ENCODE measurements around the gene GALNT2. TPM values are rescaled to one million over a fixed set of nuclear protein-coding genes. Genes with fewer than 3 reads are reported as not detected.

GALNT2 gene
- total RNA-seq (2014; rRNA removed; shearing (Covaris generic)), result 36.7 and 42.8 TPM in 2 replicates

DNA sequence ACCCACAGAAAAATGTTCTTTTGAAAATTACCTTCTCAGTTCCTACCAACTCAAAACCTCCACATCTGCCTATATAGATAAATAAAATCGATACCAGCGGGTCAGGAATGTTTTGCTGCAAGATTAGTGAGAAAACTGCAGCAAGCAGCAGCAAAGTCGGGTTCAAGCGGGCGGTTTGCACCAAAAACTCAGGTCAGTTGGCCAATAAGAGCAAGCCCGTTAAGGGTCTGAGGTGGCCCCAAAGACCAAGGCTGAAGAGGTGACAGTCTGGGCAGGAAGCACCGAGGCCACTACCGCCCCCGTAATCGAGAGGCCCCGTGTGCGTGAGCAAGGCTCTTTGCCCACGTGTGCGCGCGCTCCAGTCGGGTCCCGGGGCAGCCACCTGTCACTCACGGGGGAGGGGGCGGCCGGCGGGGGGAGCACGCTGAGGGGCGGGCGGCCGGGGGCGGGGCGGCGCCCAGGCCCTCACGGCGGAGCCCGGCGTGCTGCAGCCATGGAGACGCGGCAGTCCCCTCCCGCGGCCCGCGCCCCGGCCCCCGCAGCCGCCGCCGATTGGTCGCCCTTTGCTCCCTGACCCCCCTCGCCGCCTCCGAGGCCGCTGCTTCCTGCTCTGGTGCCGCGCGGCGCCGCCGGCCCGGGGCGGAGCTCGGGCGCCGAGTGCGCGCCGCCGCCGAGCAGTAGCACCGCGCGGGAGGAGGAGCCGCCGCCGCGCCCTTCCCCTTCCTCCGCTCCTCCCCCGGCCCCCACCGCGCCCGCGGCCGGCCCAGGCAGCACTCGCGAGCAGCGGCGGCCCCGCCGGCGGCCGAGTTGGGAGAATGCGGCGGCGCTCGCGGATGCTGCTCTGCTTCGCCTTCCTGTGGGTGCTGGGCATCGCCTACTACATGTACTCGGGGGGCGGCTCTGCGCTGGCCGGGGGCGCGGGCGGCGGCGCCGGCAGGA is at the start of gene GALNT2:
Gene GALNT2 (plus strand): TSS at position 773 of the 939 bp plus-strand sequence. CDS start 43 bp downstream, at position 816.
- in situ Hi-C loops (cut with HindIII; ENCODE audit: low sequenced_read_pairs), result no loop called here
- peak; percentile 84 for DNase-seq (ENCODE audit: low spot score)

GRCh38 chr1:230020451-230020850 is 46.6 kb upstream of the GALNT2 start:
- in situ Hi-C loops (cut with HindIII; ENCODE audit: low sequenced_read_pairs), result no loop called here

DNA sequence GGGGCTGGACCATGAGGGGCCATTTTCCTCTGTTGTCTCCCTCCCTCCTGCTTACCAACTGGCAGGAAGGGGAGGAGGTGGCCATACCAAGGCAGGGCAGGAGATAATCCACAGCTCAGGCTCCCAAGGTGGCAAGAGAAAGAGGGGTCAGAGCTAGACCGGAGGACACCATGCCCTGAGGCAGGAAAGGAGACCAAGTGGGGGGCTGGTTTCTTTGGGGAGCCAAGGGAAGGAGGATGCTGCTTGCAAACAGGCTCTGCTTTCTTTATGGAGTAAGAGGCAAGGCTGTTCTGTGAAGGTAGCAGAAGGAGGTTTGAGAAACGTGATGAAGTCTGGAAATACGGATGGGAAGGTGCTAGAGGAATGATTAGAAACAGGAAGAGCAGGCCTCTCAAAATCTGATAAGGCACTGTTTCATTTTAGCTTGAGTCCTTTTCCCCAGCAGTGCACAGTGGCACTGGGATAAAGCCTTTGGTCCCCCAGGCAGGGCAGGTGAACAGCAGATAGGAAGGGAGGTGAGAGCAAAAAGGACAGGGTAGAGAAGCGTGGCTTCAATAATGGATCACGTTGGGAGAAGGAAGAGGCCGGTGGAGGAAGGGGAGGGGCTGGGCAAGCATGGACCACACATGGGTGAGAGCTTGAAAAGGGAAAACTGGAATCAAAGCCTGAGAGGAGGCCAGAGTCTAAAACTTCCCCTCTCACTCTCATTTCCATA is 44.2 kb upstream of the GALNT2 start:
- no peak for DNase-seq (ENCODE audit: low spot score)
- in situ Hi-C loops (cut with HindIII; ENCODE audit: low sequenced_read_pairs), result no loop called here

More at GRCh38 chr1:230020451-230020850, 46.6 kb upstream of the GALNT2 start:
- DNase-seq (ENCODE audit: low spot score), result no peak

GRCh38 chr1:230025686-230026085 is 41.4 kb upstream of the GALNT2 start:
- in situ Hi-C loops (cut with HindIII; ENCODE audit: low sequenced_read_pairs), result no loop called here
- no peak for DNase-seq (ENCODE audit: low spot score)

DNA sequence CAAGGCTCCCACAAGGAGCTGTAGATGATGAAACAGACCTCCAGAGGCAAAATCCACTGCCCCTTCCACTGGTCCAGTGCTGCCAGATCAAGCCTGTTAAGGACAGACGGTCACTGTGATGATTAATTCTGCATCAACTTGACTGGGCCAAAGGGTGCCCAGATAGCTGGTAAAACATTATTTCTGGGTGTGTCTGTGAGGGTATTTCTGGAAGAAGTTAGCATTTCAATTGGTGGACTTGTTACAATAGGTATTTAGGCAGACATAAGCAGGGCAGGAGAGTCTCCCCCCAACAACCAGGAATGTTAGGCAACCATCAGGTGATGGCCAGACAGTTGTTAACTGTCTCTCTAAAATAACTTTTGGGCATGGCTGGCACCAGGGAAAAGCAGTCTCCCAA is 40.9 kb upstream of the GALNT2 start:
- no peak for DNase-seq (ENCODE audit: low spot score)
- in situ Hi-C loops (cut with HindIII; ENCODE audit: low sequenced_read_pairs), result no loop called here

- DNase-seq (ENCODE audit: low spot score), result no peak
- in situ Hi-C loops (cut with HindIII; ENCODE audit: low sequenced_read_pairs), result no loop called here
These were observed 40.5 kb upstream of the GALNT2 start for GRCh38 chr1:230026572-230026971.

- DNase-seq (ENCODE audit: low spot score), result no peak
- in situ Hi-C loops (cut with HindIII; ENCODE audit: low sequenced_read_pairs), result no loop called here
These were observed 38.3 kb upstream of the GALNT2 start for GRCh38 chr1:230028602-230029223.

DNA sequence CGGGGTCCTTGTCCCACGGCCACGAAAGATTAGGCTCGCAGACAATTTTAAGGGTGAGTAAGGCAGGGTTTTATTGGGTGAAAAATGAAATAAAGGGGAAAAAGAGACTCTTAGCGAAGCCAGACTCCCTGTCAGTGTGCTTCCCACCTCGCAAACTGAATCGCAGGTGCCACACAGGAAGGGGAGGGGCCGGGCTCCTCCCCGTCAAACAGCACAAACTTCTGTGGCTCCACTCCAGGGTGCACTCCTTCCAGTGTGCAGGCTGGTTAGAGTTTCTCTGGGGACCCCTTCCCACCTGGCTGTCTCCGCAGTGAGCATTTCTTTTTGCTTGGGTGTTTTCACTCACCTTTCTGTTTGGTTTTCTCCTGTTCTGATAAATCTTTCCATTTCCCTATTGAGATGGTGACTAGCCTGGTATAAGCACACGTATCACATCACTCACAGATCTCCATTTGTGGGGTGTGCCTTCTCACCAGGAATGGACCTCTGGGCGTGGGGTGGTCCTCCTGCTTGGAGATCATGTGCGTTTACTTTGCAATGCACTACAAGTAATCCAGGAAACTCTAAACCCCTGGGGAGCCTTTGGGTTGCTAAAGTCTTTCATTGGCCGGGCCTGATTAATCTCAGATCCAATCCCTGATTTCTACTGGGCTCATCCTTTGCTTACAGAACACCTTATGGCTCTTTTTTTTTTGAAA is 37.6 kb upstream of the GALNT2 start:
- no peak for DNase-seq (ENCODE audit: low spot score)
- in situ Hi-C loops (cut with HindIII; ENCODE audit: low sequenced_read_pairs), result no loop called here

GRCh38 chr1:230030122-230030821 is 36.8 kb upstream of the GALNT2 start:
- in situ Hi-C loops (cut with HindIII; ENCODE audit: low sequenced_read_pairs), result no loop called here
- DNase-seq (ENCODE audit: low spot score), result no peak

DNA sequence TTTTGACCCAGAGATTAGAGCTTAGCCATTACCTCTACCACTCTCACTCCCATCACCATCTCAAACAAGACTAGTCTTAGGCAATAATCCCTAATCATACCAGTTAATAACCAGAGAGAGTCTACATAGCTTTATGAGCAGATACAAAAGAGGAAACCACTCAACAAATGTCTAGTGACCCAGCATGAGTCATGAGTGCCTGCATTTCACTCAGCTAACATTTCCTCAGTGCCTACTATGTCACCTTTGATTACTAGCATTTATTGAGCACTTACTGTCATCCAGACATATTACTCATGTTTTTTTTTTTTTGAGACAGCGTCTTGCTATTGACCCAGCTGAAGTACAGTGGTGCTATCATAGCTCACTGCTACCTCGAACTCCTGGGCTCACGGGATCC is 35.9 kb upstream of the GALNT2 start:
- in situ Hi-C loops (cut with HindIII; ENCODE audit: low sequenced_read_pairs), result no loop called here
- DNase-seq (ENCODE audit: low spot score), result no peak

- DNase-seq (ENCODE audit: low spot score), result no peak
- in situ Hi-C loops (cut with HindIII; ENCODE audit: low sequenced_read_pairs), result no loop called here
These were observed 34.3 kb upstream of the GALNT2 start for GRCh38 chr1:230032516-230033281.

- no peak for DNase-seq (ENCODE audit: low spot score)
- in situ Hi-C loops (cut with HindIII; ENCODE audit: low sequenced_read_pairs), result no loop called here
These were observed 29.8 kb upstream of the GALNT2 start for GRCh38 chr1:230037261-230037660.

DNA sequence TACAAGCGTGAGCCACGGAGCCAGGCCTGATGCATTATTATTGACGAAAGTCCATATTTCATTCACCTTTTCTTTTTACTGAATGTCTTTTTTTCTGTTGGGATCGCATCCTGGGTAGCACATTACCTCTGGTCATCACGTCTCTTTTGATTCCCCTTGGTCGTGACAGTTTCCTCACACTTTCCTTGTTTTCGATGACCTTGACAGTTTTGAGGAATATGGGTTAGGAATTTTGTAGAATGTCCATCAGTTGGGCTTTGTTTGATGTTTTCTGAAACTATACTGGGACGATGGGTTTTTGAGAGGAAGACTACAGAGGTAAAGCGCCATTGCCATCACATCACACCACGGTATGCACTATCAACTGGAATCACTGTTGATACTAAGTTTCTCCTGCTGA is 26.6 kb upstream of the GALNT2 start:
- in situ Hi-C loops (cut with HindIII; ENCODE audit: low sequenced_read_pairs), result no loop called here
- no peak for DNase-seq (ENCODE audit: low spot score)

DNA sequence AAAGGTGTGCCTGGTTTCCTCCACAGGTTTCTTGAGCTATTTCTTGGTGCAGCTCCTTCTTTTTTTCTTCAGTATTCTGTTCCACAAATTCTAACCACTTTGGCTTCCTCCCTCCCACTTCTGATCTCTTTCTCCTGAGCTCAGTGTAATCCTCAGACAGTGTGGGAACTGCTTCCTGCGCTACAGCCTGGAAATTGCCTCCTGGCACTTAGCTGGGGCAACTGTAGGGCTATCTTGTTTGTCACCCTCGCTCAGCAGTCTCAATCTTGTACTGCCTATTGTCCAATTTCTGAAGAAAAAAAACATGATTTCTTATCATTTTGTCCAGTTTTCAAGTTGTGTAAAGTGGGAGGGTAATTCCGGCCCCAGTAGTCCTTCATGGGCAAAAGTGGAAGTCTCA is 24.0 kb upstream of the GALNT2 start:
- in situ Hi-C loops (cut with HindIII; ENCODE audit: low sequenced_read_pairs), result no loop called here

DNA sequence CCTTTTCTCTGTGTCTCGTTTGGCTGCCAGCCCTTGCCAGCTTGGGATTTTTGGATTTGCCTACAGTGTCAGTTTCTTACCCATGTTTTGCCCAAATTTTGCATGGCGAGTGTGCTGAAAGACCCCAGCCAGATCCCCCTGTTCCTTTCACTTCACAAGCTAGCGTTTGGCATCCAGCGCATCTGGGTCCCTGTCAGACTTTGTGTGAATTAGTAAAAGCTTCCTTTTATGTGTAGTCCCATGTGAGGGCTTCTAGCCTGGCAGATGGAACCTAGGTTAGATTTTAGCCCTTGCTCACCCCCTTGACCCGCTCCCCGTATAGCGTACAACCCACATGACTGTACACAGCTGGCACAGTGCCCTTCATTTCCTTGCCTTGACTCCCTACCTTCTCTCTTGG is 22.3 kb upstream of the GALNT2 start:
- in situ Hi-C loops (cut with HindIII; ENCODE audit: low sequenced_read_pairs), result no loop called here
- no peak for DNase-seq (ENCODE audit: low spot score)

More for the DNA sequence above, 24.0 kb upstream of the GALNT2 start:
- DNase-seq (ENCODE audit: low spot score), result no peak

- no peak for DNase-seq (ENCODE audit: low spot score)
- in situ Hi-C loops (cut with HindIII; ENCODE audit: low sequenced_read_pairs), result no loop called here
These were observed 19.7 kb upstream of the GALNT2 start for GRCh38 chr1:230047114-230047865.

GRCh38 chr1:230048322-230048721 is 18.7 kb upstream of the GALNT2 start:
- DNase-seq (ENCODE audit: low spot score), result no peak
- in situ Hi-C loops (cut with HindIII; ENCODE audit: low sequenced_read_pairs), result no loop called here

Measured in G401 (cell line).